HepG2 (cell line): ENCODE measurements around the gene DCTN2. TPM values are rescaled to one million over a fixed set of nuclear protein-coding genes. Genes with fewer than 3 reads are reported as not detected.

Experiments
- ATAC-seq: fragments of 200-7000 bp; cut with Tn5 transposase; 3 replicates; pipeline ENCODE4 v1.9.1; 2020; ENCODE audit warnings: mild to moderate bottlenecking, moderate library complexity
- BruUV-seq: library from RNA; stranded (reverse); fragments of 400-500 nt; replicated peaks from 2 replicates; lab custom pipeline; 2021; lab: Mats Ljungman, UMichigan
- CTCF ChIA-PET: fragments of 300-600 bp; formaldehyde crosslinking; extraction: SDS; loops from one replicate; lab custom pipeline; 2021; ENCODE audit warnings: low total read pairs, inconsistent platforms, low intra/inter-chr PET ratio; lab: Yijun Ruan, JAX
- POLR2A ChIA-PET: fragments of 350-600 bp; sonication (Branson Sonifier 250); formaldehyde crosslinking; loops from one replicate; lab custom pipeline; 2020; ENCODE audit warnings: antibody characterized with exemption, inconsistent platforms; lab: Yijun Ruan, JAX
- DNase-seq: peaks from one replicate; pipeline ENCODE4 v3.0.0-alpha.2; 2015; ENCODE audit warnings: low spot score
- FAIRE-seq: peaks from 3 replicates; lab custom pipeline; 2011; peaks lifted over from hg19 to GRCh38; lab: Jason Lieb, UNC
- H2AFZ ChIP-seq: one replicate; pipeline ENCODE4 v1.6.1; 2011; ENCODE audit warnings: low read length, inconsistent platforms
- H3K27ac ChIP-seq: fragments of 300-600 bp; 3 replicates; pipeline ENCODE4 v1.8.0; 2011; ENCODE audit warnings: mixed run types, mild to moderate bottlenecking, mixed read lengths, low read length, inconsistent platforms; ENCODE audit not compliant: insufficient read depth; ENCODE audit errors: extremely low read length
- H3K27me3 ChIP-seq, 2 experiments: fragments of 200-600 bp in 1 of 2; 2 replicates in 1 of 2; 3 replicates in 1 of 2; pipeline versions ENCODE4 v1.6.0 to v1.8.0; 2011; ENCODE audit warnings: low read length in 2 of 2, mild to moderate bottlenecking in 2 of 2, moderate library complexity in 2 of 2, inconsistent platforms in 1 of 2; ENCODE audit not compliant: insufficient read depth in 2 of 2, control insufficient read depth in 1 of 2
- H3K36me3 ChIP-seq, 2 experiments: fragments of 200-600 bp in 1 of 2; replicated peaks in 1 of 2; 2 replicates in 1 of 2; 3 replicates in 1 of 2; pipeline versions ENCODE4 v1.5.1 to v1.8.0; 2011; ENCODE audit warnings: low read length in 2 of 2, inconsistent platforms in 1 of 2; ENCODE audit not compliant: insufficient read depth in 2 of 2, control insufficient read depth in 1 of 2
- H3K4me1 ChIP-seq: 2 replicates; pipeline ENCODE4 v1.5.1; 2012; ENCODE audit warnings: low read length, inconsistent platforms; ENCODE audit not compliant: insufficient read depth
- H3K4me2 ChIP-seq: 2 replicates; pipeline ENCODE4 v1.6.0; 2011; ENCODE audit warnings: low read depth, low read length, inconsistent platforms
- H3K4me3 ChIP-seq, 3 experiments: fragments of 200-600 bp in 1 of 3; sonication (generic), shearing (Covaris generic) in 1 of 3; replicated peaks in 1 of 3; 2 replicates each; pipeline ENCODE4 v1.5.1; 2011 to 2016; ENCODE audit warnings: low read length in 3 of 3, inconsistent platforms in 2 of 3, low read depth in 2 of 3, mild to moderate bottlenecking in 2 of 3, control low read depth in 1 of 3, mixed read lengths in 1 of 3; ENCODE audit not compliant: insufficient read depth in 1 of 3
- H3K79me2 ChIP-seq: one replicate; pipeline ENCODE4 v1.6.1; 2011; ENCODE audit warnings: low read length, inconsistent platforms; ENCODE audit not compliant: insufficient read depth
- H3K9ac ChIP-seq: 2 replicates; pipeline ENCODE4 v1.6.0; 2011; ENCODE audit warnings: mild to moderate bottlenecking, low read depth, low read length, inconsistent platforms; ENCODE audit not compliant: insufficient read depth
- H3K9me3 ChIP-seq: 2 replicates; pipeline ENCODE4 v1.5.1; 2012; ENCODE audit warnings: mild to moderate bottlenecking, low read length
- H4K20me1 ChIP-seq: 2 replicates; pipeline ENCODE4 v1.6.0; 2011; ENCODE audit warnings: inconsistent platforms, mild to moderate bottlenecking, low read length, moderate library complexity; ENCODE audit not compliant: insufficient read depth
- ATF4 ChIP-seq, 2 experiments: fragments of 450-650 bp in 1 of 2; sonication (generic) in 1 of 2; formaldehyde crosslinking; IDR thresholded peaks; 2 replicates each; pipeline versions ENCODE4 v1.5.0 to v1.8.0; 2020 to 2022; ENCODE audit warnings: mild to moderate bottlenecking in 1 of 2, missing genetic modification reagents in 1 of 2
- MIER3 ChIP-seq: IDR thresholded peaks from 2 replicates; pipeline ENCODE4 v1.6.1; 2016; ENCODE audit warnings: missing compliant biosample characterization, borderline replicate concordance
- RBM22 ChIP-seq: fragments of 200-400 bp; formaldehyde crosslinking; optimal IDR thresholded peaks from 2 replicates; pipeline ENCODE3; 2017; ENCODE audit warnings: mild to moderate bottlenecking, low read length, moderate library complexity
- TAF1 ChIP-seq: sonication (generic); formaldehyde crosslinking; IDR thresholded peaks from 2 replicates; pipeline ENCODE4 v1.4.0; 2020; ENCODE audit warnings: missing genetic modification reagents
- THYN1 ChIP-seq: sonication (generic); formaldehyde crosslinking; IDR thresholded peaks from 2 replicates; pipeline ENCODE4 v1.8.1; 2023; ENCODE audit warnings: low read depth, mild to moderate bottlenecking, moderate library complexity, missing genetic modification reagents, borderline replicate concordance
- ZNF282 ChIP-seq: fragments of 450-650 bp; IDR thresholded peaks from 2 replicates; pipeline ENCODE4 v1.6.1; 2018; ENCODE audit not compliant: partially characterized antibody
- ZSCAN30 ChIP-seq: sonication (generic); formaldehyde crosslinking; IDR thresholded peaks from 2 replicates; pipeline ENCODE4 v1.5.0; 2020; ENCODE audit warnings: mild to moderate bottlenecking, missing genetic modification reagents
- WGBS: methylation state at CpG from one replicate; pipeline ENCODE4 v1.1.6; 2017; ENCODE audit warnings: low lambda C conversion rate; 5-methylcytosine and 5-hydroxymethylcytosine counted together
- in situ Hi-C: cut with HindIII; loops from 2 replicates; pipeline ENCODE4 v1.10.0; 2017; ENCODE audit warnings: low pct_unique_long_range_greater_than_20kb; ENCODE audit not compliant: extremely low pct_ligation_motif_present
- intact Hi-C: fragments of 100-400 bp; cut with micrococcal nuclease; formaldehyde crosslinking; loops from one replicate; pipeline ENCODE4 v1.10.0; 2022; ENCODE audit not compliant: unreplicated experiment
- polyA plus RNA-seq, 8 experiments: library from polyadenylated mRNA; depleted of rRNA in 3 of 8; stranded (reverse) in 7 of 8; unstranded in 1 of 8; fragments of >200 nt; fragmentation: Illumina TruSeq in 4 of 8; extraction: Trizol in 4 of 8; gene quantifications; 2 replicates each; pipeline versions ENCODE4 v1.2.1 to v1.2.3, GENCODE V29; 2011 to 2016; ENCODE audit warnings: low read depth in 4 of 8, missing spikeins in 1 of 8, mixed read lengths in 1 of 8; ENCODE audit not compliant: insufficient read depth in 1 of 8
- total RNA-seq, 5 experiments: library from RNA; depleted of rRNA; stranded (reverse); fragments of >200 nt; fragmentation: Illumina TruSeq; extraction: Trizol; gene quantifications; 2 replicates each; pipeline ENCODE4 v1.2.3, GENCODE V29; 2016; ENCODE audit warnings: low read depth in 1 of 5

Gene DCTN2
- total and polyA plus RNA-seq, 2 of the 13 experiments (the other 11 are each of a cell fraction or from before 2014, with no cell fraction given): 72.0 to 77.4 TPM

GRCh38 chr12:57515408-57515933 is 31.5 kb downstream of the DCTN2 start:
- TF ChIP-seq ZNF282 (no peak), TAF1 (CRISPR knock-in tag) (no peak), MIER3 (CRISPR knock-in tag) (no peak), ZSCAN30 (CRISPR knock-in tag) (no peak), ATF4 (CRISPR knock-in tag; IDR thresholded peaks at IDR 0.05) (no peak), THYN1 (CRISPR knock-in tag) (no peak), RBM22 (peak; percentile 1)
- no peak overlapping the region for H2AFZ ChIP-seq
- DNase-seq (no peak), FAIRE-seq (no peak), ATAC-seq (no peak)
- intact Hi-C loops (no loop called here), in situ Hi-C loops (no loop called here)
- CTCF ChIA-PET: no interaction called here
- H3K9ac ChIP-seq: no peak overlapping the region
- WGBS: 85% methylated on average over 3 of the region's 3 CpGs
- H3K36me3 ChIP-seq: peaks cover 31 to 66% of the 10 kb centered on the region in 2 experiments
- peaks cover 35% of the 10 kb centered on the region for H4K20me1 ChIP-seq
- no TSS peak for BruUV-seq
- H3K27me3 ChIP-seq: no peaks in the 10 kb centered on the region; a peak in 1 of 5 replicates
- H3K9me3 ChIP-seq: no peaks in the 10 kb centered on the region
- H3K27ac ChIP-seq: no peak overlapping the region
- peaks cover 18% of the 10 kb centered on the region for H3K4me1 ChIP-seq
- POLR2A ChIA-PET: interaction anchor here (0.8 to 7.8 kb wide), 4 partner anchors 9 to 60 kb away, joined by 3 to 90 read pairs (median 7); partner anchors contain the start of gene DCTN2
- no peak overlapping the region for H3K4me2 ChIP-seq
- no peak overlapping the region for H3K4me3 ChIP-seq
- H3K79me2 ChIP-seq: peaks cover 24% of the 10 kb centered on the region
